ENCODE measurements around the gene GRID1. TPM values are rescaled to one million over a fixed set of nuclear protein-coding genes. Genes with fewer than 3 reads are reported as not detected.

Gene GRID1
- total RNA-seq, 2 donors from 2014 or later: not detected

GRCh38 chr10:85599081-85599480 is 767.5 kb downstream of the GRID1 start:
- ATAC-seq: no peak
- H3K27ac Mint-ChIP-seq: no peak overlapping the region
- peaks cover 0 to 10% of the 10 kb centered on the region in 2 donors for H3K4me1 Mint-ChIP-seq (ENCODE audit: low read depth in 2 of 2)
- H3K36me3 Mint-ChIP-seq: no peaks in the 10 kb centered on the region
- H3K9me3 Mint-ChIP-seq: no peaks in the 10 kb centered on the region
- no peak for DNase-seq (ENCODE audit: low spot score)
- H3K4me3 Mint-ChIP-seq: no peak overlapping the region
- no peaks in the 10 kb centered on the region for H3K27me3 Mint-ChIP-seq

- Mint-ChIP-seq H3K9me3 (no peaks in the 10 kb centered on the region), H3K27me3 (no peaks in the 10 kb centered on the region), H3K36me3 (no peaks in the 10 kb centered on the region), H3K27ac (no peak overlapping the region), H3K4me1 (ENCODE audit: low read depth in 2 of 2) (peaks cover 0 to 10% of the 10 kb centered on the region in 2 donors), H3K4me3 (no peak overlapping the region)
- ATAC-seq: no peak
- DNase-seq (ENCODE audit: low spot score): no peak
Observed at GRCh38 chr10:85598646-85599045, 767.9 kb downstream of the GRID1 start.

- H3K9me3 Mint-ChIP-seq: no peaks in the 10 kb centered on the region
- DNase-seq (ENCODE audit: low spot score): no peak
- peaks cover 0 to 5% of the 10 kb centered on the region in 2 donors for H3K4me1 Mint-ChIP-seq (ENCODE audit: low read depth in 2 of 2)
- ATAC-seq: no peak
- H3K4me3 Mint-ChIP-seq: no peak overlapping the region
- H3K36me3 Mint-ChIP-seq: no peaks in the 10 kb centered on the region
- H3K27me3 Mint-ChIP-seq: no peaks in the 10 kb centered on the region
- H3K27ac Mint-ChIP-seq: no peak overlapping the region
Observed at GRCh38 chr10:85597006-85597405, 769.6 kb downstream of the GRID1 start.

GRCh38 chr10:85596389-85596788 is 770.2 kb downstream of the GRID1 start:
- ATAC-seq (peak in 1 of 2 donors; percentile 41), DNase-seq (ENCODE audit: low spot score) (no peak)
- Mint-ChIP-seq H3K36me3 (no peaks in the 10 kb centered on the region), H3K27ac (no peak overlapping the region), H3K4me3 (no peak overlapping the region), H3K4me1 (ENCODE audit: low read depth in 2 of 2) (peaks cover 0 to 5% of the 10 kb centered on the region in 2 donors), H3K27me3 (no peaks in the 10 kb centered on the region), H3K9me3 (no peaks in the 10 kb centered on the region)

GRCh38 chr10:85594239-85594638 is 772.4 kb downstream of the GRID1 start:
- Mint-ChIP-seq H3K27me3 (no peaks in the 10 kb centered on the region), H3K4me3 (no peak overlapping the region)
- no peak for ATAC-seq

GRCh38 chr10:85593226-85593772 is 773.3 kb downstream of the GRID1 start:
- Mint-ChIP-seq H3K27me3 (no peaks in the 10 kb centered on the region), H3K4me3 (no peak overlapping the region), H3K4me1 (ENCODE audit: low read depth in 2 of 2) (peaks cover 0 to 5% of the 10 kb centered on the region in 2 donors), H3K27ac (no peak overlapping the region), H3K9me3 (no peaks in the 10 kb centered on the region), H3K36me3 (no peaks in the 10 kb centered on the region)
- DNase-seq (ENCODE audit: low spot score) (no peak), ATAC-seq (no peak)

More at GRCh38 chr10:85594239-85594638, 772.4 kb downstream of the GRID1 start:
- Mint-ChIP-seq H3K9me3 (no peaks in the 10 kb centered on the region), H3K36me3 (no peaks in the 10 kb centered on the region), H3K27ac (no peak overlapping the region), H3K4me1 (ENCODE audit: low read depth in 2 of 2) (peaks cover 0 to 5% of the 10 kb centered on the region in 2 donors)
- no peak for DNase-seq (ENCODE audit: low spot score)

GRCh38 chr10:85581371-85581770 is 785.2 kb downstream of the GRID1 start:
- Mint-ChIP-seq H3K4me3 (no peak overlapping the region), H3K27ac (no peak overlapping the region), H3K4me1 (ENCODE audit: low read depth in 2 of 2) (no peaks in the 10 kb centered on the region), H3K9me3 (peaks cover 14% of the 10 kb centered on the region), H3K36me3 (peaks cover 4% of the 10 kb centered on the region), H3K27me3 (peaks cover 0 to 5% of the 10 kb centered on the region in 2 donors)
- DNase-seq (ENCODE audit: low spot score) (no peak), ATAC-seq (no peak)

GRCh38 chr10:85580585-85580984 is 786.0 kb downstream of the GRID1 start:
- DNase-seq (ENCODE audit: low spot score) (no peak), ATAC-seq (no peak)
- Mint-ChIP-seq H3K4me1 (ENCODE audit: low read depth in 2 of 2) (no peaks in the 10 kb centered on the region), H3K9me3 (peaks cover 14% of the 10 kb centered on the region), H3K27me3 (peaks cover 0 to 11% of the 10 kb centered on the region in 2 donors), H3K36me3 (peaks cover 4% of the 10 kb centered on the region), H3K27ac (no peak overlapping the region), H3K4me3 (no peak overlapping the region)

- no peak for ATAC-seq
Observed at GRCh38 chr10:85578860-85579259, 787.7 kb downstream of the GRID1 start.

GRCh38 chr10:85575441-85575840 is 791.2 kb downstream of the GRID1 start:
- no peaks in the 10 kb centered on the region for H3K4me1 Mint-ChIP-seq (ENCODE audit: low read depth in 2 of 2)

More at GRCh38 chr10:85578860-85579259, 787.7 kb downstream of the GRID1 start:
- Mint-ChIP-seq H3K36me3 (peaks cover 4% of the 10 kb centered on the region), H3K27ac (no peak overlapping the region), H3K4me1 (ENCODE audit: low read depth in 2 of 2) (no peaks in the 10 kb centered on the region), H3K9me3 (peaks cover 14% of the 10 kb centered on the region), H3K4me3 (no peak overlapping the region), H3K27me3 (peaks cover 0 to 13% of the 10 kb centered on the region in 2 donors)
- no peak for DNase-seq (ENCODE audit: low spot score)

GRCh38 chr10:85570871-85571270 is 795.7 kb downstream of the GRID1 start:
- no peak overlapping the region for H3K4me3 Mint-ChIP-seq
- H3K27ac Mint-ChIP-seq: no peak overlapping the region
- DNase-seq (ENCODE audit: low spot score) (no peak), ATAC-seq (no peak)
- H3K36me3 Mint-ChIP-seq: peaks cover 4% of the 10 kb centered on the region
- H3K27me3 Mint-ChIP-seq: peaks cover 0 to 5% of the 10 kb centered on the region in 2 donors
- no peaks in the 10 kb centered on the region for H3K9me3 Mint-ChIP-seq
- H3K4me1 Mint-ChIP-seq (ENCODE audit: low read depth in 2 of 2): no peaks in the 10 kb centered on the region

More at GRCh38 chr10:85575441-85575840, 791.2 kb downstream of the GRID1 start:
- DNase-seq (ENCODE audit: low spot score): no peak
- Mint-ChIP-seq H3K4me3 (no peak overlapping the region), H3K9me3 (peaks cover 10% of the 10 kb centered on the region), H3K27ac (no peak overlapping the region), H3K36me3 (peaks cover 4% of the 10 kb centered on the region), H3K27me3 (peaks cover 0 to 13% of the 10 kb centered on the region in 2 donors)
- ATAC-seq: no peak

- Mint-ChIP-seq H3K27ac (no peak overlapping the region), H3K36me3 (no peaks in the 10 kb centered on the region), H3K27me3 (no peaks in the 10 kb centered on the region), H3K4me3 (no peak overlapping the region), H3K4me1 (ENCODE audit: low read depth in 2 of 2) (no peaks in the 10 kb centered on the region), H3K9me3 (peaks cover 3% of the 10 kb centered on the region)
- ATAC-seq (no peak), DNase-seq (ENCODE audit: low spot score) (no peak)
Observed at GRCh38 chr10:85565381-85565780, 801.2 kb downstream of the GRID1 start.

GRCh38 chr10:85558533-85558932 is 808.1 kb downstream of the GRID1 start:
- Mint-ChIP-seq H3K4me1 (ENCODE audit: low read depth in 2 of 2) (no peaks in the 10 kb centered on the region), H3K4me3 (no peak overlapping the region), H3K9me3 (peaks cover 3% of the 10 kb centered on the region), H3K36me3 (no peaks in the 10 kb centered on the region), H3K27me3 (no peaks in the 10 kb centered on the region), H3K27ac (no peak overlapping the region)
- no peak for ATAC-seq
- no peak for DNase-seq (ENCODE audit: low spot score)

GRCh38 chr10:85557706-85558105 is 808.9 kb downstream of the GRID1 start:
- H3K27ac Mint-ChIP-seq: no peak overlapping the region
- DNase-seq (ENCODE audit: low spot score) (no peak), ATAC-seq (no peak)
- H3K9me3 Mint-ChIP-seq: peaks cover 3% of the 10 kb centered on the region
- no peaks in the 10 kb centered on the region for H3K4me1 Mint-ChIP-seq (ENCODE audit: low read depth in 2 of 2)
- H3K4me3 Mint-ChIP-seq: no peak overlapping the region
- no peaks in the 10 kb centered on the region for H3K27me3 Mint-ChIP-seq
- no peaks in the 10 kb centered on the region for H3K36me3 Mint-ChIP-seq

- no peak for ATAC-seq
- Mint-ChIP-seq H3K4me3 (no peak overlapping the region), H3K36me3 (no peaks in the 10 kb centered on the region)
Observed at GRCh38 chr10:85557077-85557476, 809.5 kb downstream of the GRID1 start.

More at GRCh38 chr10:85557077-85557476, 809.5 kb downstream of the GRID1 start:
- no peak overlapping the region for H3K27ac Mint-ChIP-seq
- peaks cover 3% of the 10 kb centered on the region for H3K9me3 Mint-ChIP-seq
- no peaks in the 10 kb centered on the region for H3K27me3 Mint-ChIP-seq
- no peak for DNase-seq (ENCODE audit: low spot score)
- no peaks in the 10 kb centered on the region for H3K4me1 Mint-ChIP-seq (ENCODE audit: low read depth in 2 of 2)
